Activated CD4-positive, alpha-beta T cell treated with anti-CD3 and anti-CD28 coated beads, Interleukin-2, amount 50 U/mL, for 16 hours (primary cell): Measurements from ENCODE around the gene STARD4.
A peak's percentile ranks its signal among the peaks of the same experiment; 100 is the strongest.

Experiments used
- DNase-seq: peaks from one replicate; pipeline ENCODE4 v3.0.0-alpha.2; 2020

STARD4 gene

GRCh38 chr5:111512375-111513130 lies at the start of gene STARD4:
Gene STARD4, minus strand, starts transcription at chr5:111512535. Its CDS starts 5,102 bp downstream, at chr5:111507433.
- peak; percentile 97 for DNase-seq

- no peak for DNase-seq
These were observed 47.3 kb upstream of the STARD4 start for GRCh38 chr5:111559680-111560079.

- no peak for DNase-seq
These were observed 45.4 kb upstream of the STARD4 start for GRCh38 chr5:111557686-111558085.

- DNase-seq: no peak
These were observed 44.8 kb upstream of the STARD4 start for GRCh38 chr5:111557111-111557510.

GRCh38 chr5:111556501-111556900 lies 44.2 kb upstream of the STARD4 start:
- no peak for DNase-seq

- no peak for DNase-seq
These were observed 43.4 kb upstream of the STARD4 start for GRCh38 chr5:111555760-111556159.

GRCh38 chr5:111553868-111554267 lies 41.5 kb upstream of the STARD4 start:
- DNase-seq: no peak

GRCh38 chr5:111552896-111553295 lies 40.6 kb upstream of the STARD4 start:
- no peak for DNase-seq

GRCh38 chr5:111552492-111552891 lies 40.2 kb upstream of the STARD4 start:
- DNase-seq: no peak

GRCh38 chr5:111551569-111552275 lies 39.4 kb upstream of the STARD4 start:
- DNase-seq: no peak

- DNase-seq: no peak
These were observed 38.8 kb upstream of the STARD4 start for GRCh38 chr5:111551161-111551560.

GRCh38 chr5:111550282-111551020 lies 38.1 kb upstream of the STARD4 start:
- peak; percentile 83 for DNase-seq

- no peak for DNase-seq
These were observed 36.8 kb upstream of the STARD4 start for GRCh38 chr5:111548992-111549649.

GRCh38 chr5:111548348-111548950 lies 36.1 kb upstream of the STARD4 start:
- no peak for DNase-seq

GRCh38 chr5:111545031-111545430 lies 32.7 kb upstream of the STARD4 start:
- no peak for DNase-seq

GRCh38 chr5:111537141-111538024 lies 25.0 kb upstream of the STARD4 start:
- no peak for DNase-seq

- DNase-seq: no peak
These were observed 23.7 kb upstream of the STARD4 start for GRCh38 chr5:111535879-111536549.

- no peak for DNase-seq
These were observed 20.7 kb upstream of the STARD4 start for GRCh38 chr5:111532886-111533582.

GRCh38 chr5:111530298-111530740 lies 18.0 kb upstream of the STARD4 start:
- peak; percentile 85 for DNase-seq

GRCh38 chr5:111528056-111528455 lies 15.7 kb upstream of the STARD4 start:
- no peak for DNase-seq
